WTC11 (cell line): ENCODE measurements around the gene NEK10. TPM values are rescaled to one million over a fixed set of nuclear protein-coding genes. Genes with fewer than 3 reads are reported as not detected.

ENCODE experiments used
- ATAC-seq: fragments of 200-7000 bp; cut with Tn5 transposase; 2 replicates; pipeline ENCODE4 v1.10.0; 2021; ENCODE audit warnings: mild to moderate bottlenecking, moderate library complexity
- CTCF ChIA-PET: fragments of 300-600 bp; sonication (Branson Sonifier 250); formaldehyde crosslinking; loops from one replicate; lab custom pipeline; 2021; ENCODE audit warnings: antibody characterized with exemption; lab: Charles Lee
- POLR2A ChIA-PET: fragments of 350-600 bp; sonication (Branson Sonifier 250); formaldehyde crosslinking; loops from one replicate; lab custom pipeline; 2021; ENCODE audit warnings: antibody characterized with exemption; lab: Charles Lee
- DNase-seq: peaks from one replicate; pipeline ENCODE4 v3.0.0; 2021; ENCODE audit warnings: low spot score
- H3K27ac Mint-ChIP-seq: 2 replicates; pipeline ENCODE4 v1.8.0; 2021; ENCODE audit warnings: mixed read lengths
- H3K27me3 Mint-ChIP-seq: 2 replicates; pipeline ENCODE4 v1.8.0; 2021; ENCODE audit warnings: low read depth, mild to moderate bottlenecking, moderate library complexity, mixed read lengths
- H3K36me3 Mint-ChIP-seq: 2 replicates; pipeline ENCODE4 v1.8.0; 2021; ENCODE audit warnings: mixed read lengths
- H3K4me1 Mint-ChIP-seq: 2 replicates; pipeline ENCODE4 v1.8.0; 2022; ENCODE audit warnings: mixed read lengths
- H3K4me3 Mint-ChIP-seq: 2 replicates; pipeline ENCODE4 v1.8.0; 2021; ENCODE audit warnings: mild to moderate bottlenecking, moderate library complexity, mixed read lengths
- H3K9me3 Mint-ChIP-seq: 2 replicates; pipeline ENCODE4 v1.8.0; 2021; ENCODE audit warnings: mixed read lengths
- CREB1 ChIP-seq: sonication (generic); formaldehyde crosslinking; IDR thresholded peaks from 2 replicates; pipeline ENCODE4 v1.8.0; 2023; ENCODE audit warnings: mild to moderate bottlenecking, missing genetic modification reagents
- EMX1 ChIP-seq: fragments of 250-450 bp; sonication (Bioruptor Pico); IDR thresholded peaks from 2 replicates; pipeline ENCODE4 v1.8.0; 2021; ENCODE audit warnings: mild to moderate bottlenecking
- ETV6 ChIP-seq: sonication (generic); formaldehyde crosslinking; IDR thresholded peaks from 2 replicates; pipeline ENCODE4 v1.8.1; 2022; ENCODE audit warnings: mild to moderate bottlenecking, missing genetic modification reagents
- GTF2I ChIP-seq: fragments of 250-450 bp; sonication (Bioruptor Pico); conservative IDR thresholded peaks from 2 replicates; pipeline ENCODE4 v1.4.0; 2021; ENCODE audit warnings: mild to moderate bottlenecking
- MXD4 ChIP-seq: fragments of 250-450 bp; sonication (Bioruptor Pico); IDR thresholded peaks from 2 replicates; pipeline ENCODE4 v1.8.0; 2021; ENCODE audit warnings: mild to moderate bottlenecking, moderate library complexity, borderline replicate concordance
- MYBL2 ChIP-seq: sonication (generic); formaldehyde crosslinking; IDR thresholded peaks from 2 replicates; pipeline ENCODE4 v1.8.1; 2023; ENCODE audit warnings: mild to moderate bottlenecking, moderate library complexity, missing genetic modification reagents
- OVOL2 ChIP-seq: fragments of 250-450 bp; sonication (Bioruptor Pico); IDR thresholded peaks from 2 replicates; pipeline ENCODE4 v1.9.0; 2021; ENCODE audit warnings: mild to moderate bottlenecking, borderline replicate concordance
- SMAD3 ChIP-seq: sonication (generic); formaldehyde crosslinking; IDR thresholded peaks from 2 replicates; pipeline ENCODE4 v1.8.0; 2022; ENCODE audit warnings: missing genetic modification reagents, mild to moderate bottlenecking, borderline replicate concordance
- TCF7 ChIP-seq: sonication (generic); formaldehyde crosslinking; IDR thresholded peaks from 2 replicates; pipeline ENCODE4 v1.8.0; 2022; ENCODE audit warnings: mild to moderate bottlenecking, low read depth, missing genetic modification reagents, moderate library complexity
- TEAD1 ChIP-seq: sonication (generic); formaldehyde crosslinking; IDR thresholded peaks from 2 replicates; pipeline ENCODE4 v1.8.0; 2022; ENCODE audit warnings: mild to moderate bottlenecking, missing genetic modification reagents
- TP53 ChIP-seq: sonication (generic); formaldehyde crosslinking; IDR thresholded peaks from 2 replicates; pipeline ENCODE4 v1.8.1; 2023; ENCODE audit warnings: mild to moderate bottlenecking, missing genetic modification reagents
- ZNF263 ChIP-seq: sonication (generic); formaldehyde crosslinking; IDR thresholded peaks from 2 replicates; pipeline ENCODE4 v1.8.1; 2022; ENCODE audit warnings: low read depth, mild to moderate bottlenecking, moderate library complexity, missing genetic modification reagents
- ZNF396 ChIP-seq: fragments of 250-450 bp; sonication (Bioruptor Pico); IDR thresholded peaks from 2 replicates; pipeline ENCODE4 v1.8.0; 2021; ENCODE audit warnings: mild to moderate bottlenecking, moderate library complexity, borderline replicate concordance
- ZNF423 ChIP-seq: fragments of 250-450 bp; sonication (Bioruptor Pico); IDR thresholded peaks from 2 replicates; pipeline ENCODE4 v2.1.2; 2022; ENCODE audit warnings: mild to moderate bottlenecking, moderate library complexity
- total RNA-seq: library from RNA; stranded (reverse); gene quantifications from 3 replicates; pipeline ENCODE4 v1.2.3, GENCODE V29; 2021
- TF ChIP-seq, protein P1 (sequence below): sonication (generic); formaldehyde crosslinking; IDR thresholded peaks from 2 replicates; pipeline ENCODE4 v1.8.0; 2022; ENCODE audit warnings: mild to moderate bottlenecking, missing genetic modification reagents
- TF ChIP-seq, protein P2 (sequence below): fragments of 250-450 bp; sonication (Bioruptor Pico); IDR thresholded peaks from 2 replicates; pipeline ENCODE4 v1.9.0; 2021; ENCODE audit warnings: mild to moderate bottlenecking, borderline replicate concordance
- TF ChIP-seq, protein P3 (sequence below): fragments of 250-450 bp; sonication (Bioruptor Pico); IDR thresholded peaks from 2 replicates; pipeline ENCODE4 v2.1.2; 2022; ENCODE audit warnings: mild to moderate bottlenecking, moderate library complexity
- TF ChIP-seq, protein P4 (sequence below): sonication (generic); formaldehyde crosslinking; IDR thresholded peaks from 2 replicates; pipeline ENCODE4 v1.8.1; 2023; ENCODE audit warnings: mild to moderate bottlenecking, missing genetic modification reagents, moderate library complexity
- TF ChIP-seq, protein P5 (sequence below): sonication (generic); formaldehyde crosslinking; IDR thresholded peaks from 2 replicates; pipeline ENCODE4 v1.8.1; 2022; ENCODE audit warnings: low read depth, missing genetic modification reagents, borderline replicate concordance
- TF ChIP-seq, protein P6 (sequence below): sonication (generic); formaldehyde crosslinking; IDR thresholded peaks from 2 replicates; pipeline ENCODE4 v1.8.1; 2023; ENCODE audit warnings: mild to moderate bottlenecking, missing genetic modification reagents, borderline replicate concordance

Gene NEK10
- total RNA-seq, 1 experiment from 2014 or later: 0.37 TPM

DNA sequence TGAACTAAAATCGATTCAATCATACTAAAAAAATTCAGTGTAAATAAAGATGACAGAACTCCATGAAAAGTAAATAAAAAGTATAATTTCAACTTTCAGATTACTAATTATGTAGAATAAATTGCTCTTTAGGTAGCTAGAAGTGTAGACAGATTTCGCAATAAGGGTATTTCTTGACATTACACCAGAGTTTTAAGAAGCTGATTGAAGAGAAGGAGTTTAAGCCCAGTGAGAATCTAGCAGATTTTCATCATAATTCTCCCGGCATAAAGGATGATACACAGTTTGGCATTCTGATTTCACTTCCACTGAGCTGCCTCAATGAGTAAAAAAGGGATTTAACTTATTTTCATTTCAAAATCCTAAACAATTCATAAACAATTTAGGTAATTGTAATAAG is 259.2 kb downstream of the NEK10 start (continued):
- TF ChIP-seq, protein P1, sequence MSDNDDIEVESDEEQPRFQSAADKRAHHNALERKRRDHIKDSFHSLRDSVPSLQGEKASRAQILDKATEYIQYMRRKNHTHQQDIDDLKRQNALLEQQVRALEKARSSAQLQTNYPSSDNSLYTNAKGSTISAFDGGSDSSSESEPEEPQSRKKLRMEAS: no peak
- TF ChIP-seq EMX1 (CRISPR knock-in tag) (no peak), GTF2I (CRISPR knock-in tag) (no peak)
- TF ChIP-seq, protein P2, sequence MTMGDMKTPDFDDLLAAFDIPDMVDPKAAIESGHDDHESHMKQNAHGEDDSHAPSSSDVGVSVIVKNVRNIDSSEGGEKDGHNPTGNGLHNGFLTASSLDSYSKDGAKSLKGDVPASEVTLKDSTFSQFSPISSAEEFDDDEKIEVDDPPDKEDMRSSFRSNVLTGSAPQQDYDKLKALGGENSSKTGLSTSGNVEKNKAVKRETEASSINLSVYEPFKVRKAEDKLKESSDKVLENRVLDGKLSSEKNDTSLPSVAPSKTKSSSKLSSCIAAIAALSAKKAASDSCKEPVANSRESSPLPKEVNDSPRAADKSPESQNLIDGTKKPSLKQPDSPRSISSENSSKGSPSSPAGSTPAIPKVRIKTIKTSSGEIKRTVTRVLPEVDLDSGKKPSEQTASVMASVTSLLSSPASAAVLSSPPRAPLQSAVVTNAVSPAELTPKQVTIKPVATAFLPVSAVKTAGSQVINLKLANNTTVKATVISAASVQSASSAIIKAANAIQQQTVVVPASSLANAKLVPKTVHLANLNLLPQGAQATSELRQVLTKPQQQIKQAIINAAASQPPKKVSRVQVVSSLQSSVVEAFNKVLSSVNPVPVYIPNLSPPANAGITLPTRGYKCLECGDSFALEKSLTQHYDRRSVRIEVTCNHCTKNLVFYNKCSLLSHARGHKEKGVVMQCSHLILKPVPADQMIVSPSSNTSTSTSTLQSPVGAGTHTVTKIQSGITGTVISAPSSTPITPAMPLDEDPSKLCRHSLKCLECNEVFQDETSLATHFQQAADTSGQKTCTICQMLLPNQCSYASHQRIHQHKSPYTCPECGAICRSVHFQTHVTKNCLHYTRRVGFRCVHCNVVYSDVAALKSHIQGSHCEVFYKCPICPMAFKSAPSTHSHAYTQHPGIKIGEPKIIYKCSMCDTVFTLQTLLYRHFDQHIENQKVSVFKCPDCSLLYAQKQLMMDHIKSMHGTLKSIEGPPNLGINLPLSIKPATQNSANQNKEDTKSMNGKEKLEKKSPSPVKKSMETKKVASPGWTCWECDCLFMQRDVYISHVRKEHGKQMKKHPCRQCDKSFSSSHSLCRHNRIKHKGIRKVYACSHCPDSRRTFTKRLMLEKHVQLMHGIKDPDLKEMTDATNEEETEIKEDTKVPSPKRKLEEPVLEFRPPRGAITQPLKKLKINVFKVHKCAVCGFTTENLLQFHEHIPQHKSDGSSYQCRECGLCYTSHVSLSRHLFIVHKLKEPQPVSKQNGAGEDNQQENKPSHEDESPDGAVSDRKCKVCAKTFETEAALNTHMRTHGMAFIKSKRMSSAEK: no peak
- TF ChIP-seq, protein P3, sequence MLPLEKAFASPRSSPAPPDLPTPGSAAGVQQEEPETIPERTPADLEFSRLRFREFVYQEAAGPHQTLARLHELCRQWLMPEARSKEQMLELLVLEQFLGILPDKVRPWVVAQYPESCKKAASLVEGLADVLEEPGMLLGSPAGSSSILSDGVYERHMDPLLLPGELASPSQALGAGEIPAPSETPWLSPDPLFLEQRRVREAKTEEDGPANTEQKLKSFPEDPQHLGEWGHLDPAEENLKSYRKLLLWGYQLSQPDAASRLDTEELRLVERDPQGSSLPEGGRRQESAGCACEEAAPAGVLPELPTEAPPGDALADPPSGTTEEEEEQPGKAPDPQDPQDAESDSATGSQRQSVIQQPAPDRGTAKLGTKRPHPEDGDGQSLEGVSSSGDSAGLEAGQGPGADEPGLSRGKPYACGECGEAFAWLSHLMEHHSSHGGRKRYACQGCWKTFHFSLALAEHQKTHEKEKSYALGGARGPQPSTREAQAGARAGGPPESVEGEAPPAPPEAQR (CRISPR knock-in tag): no peak

DNA sequence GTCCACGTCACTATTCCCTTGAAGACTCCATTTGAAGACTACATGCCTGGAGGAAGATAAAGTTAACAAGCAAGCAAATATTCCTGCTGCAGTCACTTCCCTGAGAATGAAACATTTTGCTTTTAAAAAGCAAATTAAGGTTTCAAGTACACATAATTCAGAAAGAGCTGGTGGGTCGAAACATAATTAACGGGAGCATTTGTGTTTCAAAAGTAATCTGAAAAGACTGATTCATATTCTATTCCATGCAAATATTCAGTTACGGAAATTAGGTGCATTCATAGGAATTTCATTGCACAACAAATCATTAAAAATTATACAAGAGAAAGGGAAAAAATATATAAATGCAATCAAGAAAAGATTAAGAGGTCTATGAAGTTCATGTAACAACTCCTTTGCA is 260.9 kb downstream of the NEK10 start:
- TF ChIP-seq MYBL2: no peak
- TF ChIP-seq MXD4 (CRISPR knock-in tag): no peak
- no peak for TF ChIP-seq TP53 (CRISPR knock-in tag)
- no peak for TF ChIP-seq OVOL2 (CRISPR knock-in tag)
- TF ChIP-seq, protein P4, sequence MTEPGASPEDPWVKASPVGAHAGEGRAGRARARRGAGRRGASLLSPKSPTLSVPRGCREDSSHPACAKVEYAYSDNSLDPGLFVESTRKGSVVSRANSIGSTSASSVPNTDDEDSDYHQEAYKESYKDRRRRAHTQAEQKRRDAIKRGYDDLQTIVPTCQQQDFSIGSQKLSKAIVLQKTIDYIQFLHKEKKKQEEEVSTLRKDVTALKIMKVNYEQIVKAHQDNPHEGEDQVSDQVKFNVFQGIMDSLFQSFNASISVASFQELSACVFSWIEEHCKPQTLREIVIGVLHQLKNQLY: no peak
- peak overlapping the region; percentile 88 for H3K27ac Mint-ChIP-seq
- no peak overlapping the region; the same call in 1 of the 2 replicates for H3K4me3 Mint-ChIP-seq
- POLR2A ChIA-PET: no interaction called here
- ATAC-seq: no peak
- no peaks in the 10 kb centered on the region for H3K36me3 Mint-ChIP-seq
- no peaks in the 10 kb centered on the region for H3K27me3 Mint-ChIP-seq
- no peak for DNase-seq
- no peaks in the 10 kb centered on the region for H3K9me3 Mint-ChIP-seq
- peaks cover 52% of the 10 kb centered on the region for H3K4me1 Mint-ChIP-seq
- CTCF ChIA-PET: no interaction called here

DNA sequence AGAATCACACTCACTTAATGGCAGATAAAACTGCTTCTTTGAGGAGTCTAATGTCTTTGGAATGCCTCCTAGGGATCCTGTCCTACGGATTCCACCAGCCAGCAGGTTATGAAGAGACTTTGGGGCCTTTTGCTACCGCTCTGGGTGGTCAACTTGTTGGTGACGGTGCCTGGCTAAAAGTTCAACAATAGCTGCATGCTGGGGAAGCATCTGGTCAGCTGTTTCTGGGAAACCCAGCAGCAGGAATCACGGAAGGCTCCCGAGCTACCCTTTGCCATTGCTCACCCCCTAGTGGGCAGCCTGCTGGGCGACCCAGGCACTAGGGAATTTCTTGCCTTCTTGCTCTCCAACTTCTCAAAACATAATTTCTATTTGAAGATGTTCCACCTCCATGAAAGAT is 263.3 kb downstream of the NEK10 start:
- TF ChIP-seq, protein P5, sequence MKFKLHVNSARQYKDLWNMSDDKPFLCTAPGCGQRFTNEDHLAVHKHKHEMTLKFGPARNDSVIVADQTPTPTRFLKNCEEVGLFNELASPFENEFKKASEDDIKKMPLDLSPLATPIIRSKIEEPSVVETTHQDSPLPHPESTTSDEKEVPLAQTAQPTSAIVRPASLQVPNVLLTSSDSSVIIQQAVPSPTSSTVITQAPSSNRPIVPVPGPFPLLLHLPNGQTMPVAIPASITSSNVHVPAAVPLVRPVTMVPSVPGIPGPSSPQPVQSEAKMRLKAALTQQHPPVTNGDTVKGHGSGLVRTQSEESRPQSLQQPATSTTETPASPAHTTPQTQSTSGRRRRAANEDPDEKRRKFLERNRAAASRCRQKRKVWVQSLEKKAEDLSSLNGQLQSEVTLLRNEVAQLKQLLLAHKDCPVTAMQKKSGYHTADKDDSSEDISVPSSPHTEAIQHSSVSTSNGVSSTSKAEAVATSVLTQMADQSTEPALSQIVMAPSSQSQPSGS (CRISPR knock-in tag): no peak
- TF ChIP-seq ZNF396 (no peak), SMAD3 (CRISPR knock-in tag) (no peak), ETV6 (0 out of 2 replicates have a peak, but pooled peaks have one; percentile 27), CREB1 (no peak), TCF7 (no peak), ZNF423 (CRISPR knock-in tag) (peak; percentile 98), TEAD1 (CRISPR knock-in tag) (peak; percentile 80; the same call in 1 of the 2 replicates), ZNF263 (no peak)
- TF ChIP-seq, protein P6, sequence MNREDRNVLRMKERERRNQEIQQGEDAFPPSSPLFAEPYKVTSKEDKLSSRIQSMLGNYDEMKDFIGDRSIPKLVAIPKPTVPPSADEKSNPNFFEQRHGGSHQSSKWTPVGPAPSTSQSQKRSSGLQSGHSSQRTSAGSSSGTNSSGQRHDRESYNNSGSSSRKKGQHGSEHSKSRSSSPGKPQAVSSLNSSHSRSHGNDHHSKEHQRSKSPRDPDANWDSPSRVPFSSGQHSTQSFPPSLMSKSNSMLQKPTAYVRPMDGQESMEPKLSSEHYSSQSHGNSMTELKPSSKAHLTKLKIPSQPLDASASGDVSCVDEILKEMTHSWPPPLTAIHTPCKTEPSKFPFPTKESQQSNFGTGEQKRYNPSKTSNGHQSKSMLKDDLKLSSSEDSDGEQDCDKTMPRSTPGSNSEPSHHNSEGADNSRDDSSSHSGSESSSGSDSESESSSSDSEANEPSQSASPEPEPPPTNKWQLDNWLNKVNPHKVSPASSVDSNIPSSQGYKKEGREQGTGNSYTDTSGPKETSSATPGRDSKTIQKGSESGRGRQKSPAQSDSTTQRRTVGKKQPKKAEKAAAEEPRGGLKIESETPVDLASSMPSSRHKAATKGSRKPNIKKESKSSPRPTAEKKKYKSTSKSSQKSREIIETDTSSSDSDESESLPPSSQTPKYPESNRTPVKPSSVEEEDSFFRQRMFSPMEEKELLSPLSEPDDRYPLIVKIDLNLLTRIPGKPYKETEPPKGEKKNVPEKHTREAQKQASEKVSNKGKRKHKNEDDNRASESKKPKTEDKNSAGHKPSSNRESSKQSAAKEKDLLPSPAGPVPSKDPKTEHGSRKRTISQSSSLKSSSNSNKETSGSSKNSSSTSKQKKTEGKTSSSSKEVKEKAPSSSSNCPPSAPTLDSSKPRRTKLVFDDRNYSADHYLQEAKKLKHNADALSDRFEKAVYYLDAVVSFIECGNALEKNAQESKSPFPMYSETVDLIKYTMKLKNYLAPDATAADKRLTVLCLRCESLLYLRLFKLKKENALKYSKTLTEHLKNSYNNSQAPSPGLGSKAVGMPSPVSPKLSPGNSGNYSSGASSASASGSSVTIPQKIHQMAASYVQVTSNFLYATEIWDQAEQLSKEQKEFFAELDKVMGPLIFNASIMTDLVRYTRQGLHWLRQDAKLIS (CRISPR knock-in tag): no peak
- CTCF ChIA-PET: interaction anchor here (0.6 to 1.9 kb wide), 8 partner anchors 9 to 393 kb away, joined by 3 to 13 read pairs (median 6); no protein-coding TSS in a partner anchor
- no peaks in the 10 kb centered on the region for H3K36me3 Mint-ChIP-seq
- no peaks in the 10 kb centered on the region for H3K27me3 Mint-ChIP-seq
- H3K4me3 Mint-ChIP-seq: no peak overlapping the region
- peak overlapping the region; percentile 31 for H3K27ac Mint-ChIP-seq
- DNase-seq: peak; percentile 50
- H3K9me3 Mint-ChIP-seq: peaks cover 8% of the 10 kb centered on the region
- ATAC-seq: peak; percentile 77
- peaks cover 52% of the 10 kb centered on the region for H3K4me1 Mint-ChIP-seq
- POLR2A ChIA-PET: interaction anchor here (1.0 kb wide), 1 partner anchor 20 kb away, joined by 3 read pairs; no protein-coding TSS in a partner anchor
